PC-9 (cell line): ENCODE data around the gene KIF26B. TPM values are rescaled to one million over a fixed set of nuclear protein-coding genes. Genes with fewer than 3 reads are reported as not detected.

Experiments
- BruUV-seq: library from RNA; stranded (reverse); fragments of 400-500 nt; replicated peaks from 2 replicates; lab custom pipeline; 2021; lab: Mats Ljungman, UMichigan
- CTCF ChIA-PET: fragments of 300-600 bp; sonication (Branson Sonifier 250); formaldehyde crosslinking; loops from one replicate; lab custom pipeline; 2022; ENCODE audit warnings: antibody characterized with exemption; lab: Charles Lee
- POLR2A ChIA-PET: fragments of 300-600 bp; sonication (Branson Sonifier 250); formaldehyde crosslinking; loops from one replicate; lab custom pipeline; 2022; ENCODE audit warnings: antibody characterized with exemption; ENCODE audit not compliant: unreplicated experiment; lab: Charles Lee
- DNase-seq, 2 experiments: peaks; one replicate each; pipeline versions ENCODE4 v3.0.0 to v3.0.0-alpha.2; 2015 to 2022; ENCODE audit warnings: mixed read lengths in 1 of 2
- H2AFZ ChIP-seq: fragments of 200-600 bp; sonication (generic); 2 replicates; pipeline ENCODE4 v1.8.1; 2017; ENCODE audit warnings: antibody characterized with exemption
- H3F3A ChIP-seq: fragments of 200-600 bp; sonication (generic); 2 replicates; pipeline ENCODE4 v1.8.1; 2017; ENCODE audit warnings: antibody characterized with exemption, mild to moderate bottlenecking, low read depth; ENCODE audit not compliant: insufficient read depth
- H3K27ac ChIP-seq: fragments of 200-600 bp; sonication (generic); 2 replicates; pipeline ENCODE4 v1.6.1; 2016; ENCODE audit warnings: mixed run types
- H3K27me3 ChIP-seq: fragments of 200-600 bp; sonication (generic); 2 replicates; pipeline ENCODE4 v1.6.1; 2016; ENCODE audit warnings: low read depth, mixed run types; ENCODE audit not compliant: insufficient read depth
- H3K36me3 ChIP-seq: fragments of 200-600 bp; sonication (generic); 2 replicates; pipeline ENCODE4 v1.6.1; 2016; ENCODE audit warnings: low read depth, mixed run types
- H3K4me1 ChIP-seq: fragments of 200-600 bp; sonication (generic); replicated peaks from 2 replicates; pipeline ENCODE4 v1.6.1; 2016; ENCODE audit warnings: mixed run types; ENCODE audit not compliant: insufficient read depth
- H3K4me2 ChIP-seq: fragments of 200-600 bp; sonication (generic); 2 replicates; pipeline ENCODE4 v1.6.1; 2017; ENCODE audit warnings: mixed run types
- H3K4me3 ChIP-seq: fragments of 200-600 bp; sonication (generic); 2 replicates; pipeline ENCODE4 v1.6.1; 2016; ENCODE audit warnings: mixed run types
- H3K79me2 ChIP-seq: fragments of 200-600 bp; sonication (generic); 2 replicates; pipeline ENCODE4 v1.6.1; 2017; ENCODE audit warnings: low read depth, mixed run types
- H3K9me2 ChIP-seq: fragments of 200-600 bp; sonication (generic); 2 replicates; pipeline ENCODE4 v1.8.1; 2017; ENCODE audit warnings: mild to moderate bottlenecking; ENCODE audit not compliant: insufficient read depth
- H3K9me3 ChIP-seq: fragments of 200-600 bp; sonication (generic); 2 replicates; pipeline ENCODE4 v1.8.1; 2016; ENCODE audit warnings: low read depth; ENCODE audit not compliant: insufficient read depth
- H4K20me1 ChIP-seq: fragments of 200-600 bp; sonication (generic); 2 replicates; pipeline ENCODE4 v1.8.1; 2017; ENCODE audit not compliant: insufficient read depth
- EZH2 ChIP-seq: fragments of 200-600 bp; sonication (generic); IDR thresholded peaks from 2 replicates; pipeline ENCODE4 v1.8.0; 2017; ENCODE audit warnings: antibody characterized with exemption, low read depth
- intact Hi-C: fragments of 100-400 bp; cut with micrococcal nuclease; formaldehyde crosslinking; loops from one replicate; pipeline ENCODE4 v1.10.0; 2022; ENCODE audit not compliant: unreplicated experiment
- total RNA-seq: library from RNA; stranded (reverse); gene quantifications from 2 replicates; pipeline ENCODE4 v1.2.3, GENCODE V29; 2021
- TF ChIP-seq, protein P1 (sequence below): fragments of 200-600 bp; sonication (generic); conservative IDR thresholded peaks from 2 replicates; pipeline ENCODE4 v1.6.1; 2017; ENCODE audit warnings: mixed run types, antibody characterized with exemption, mild to moderate bottlenecking, moderate library complexity

The KIF26B gene
- total RNA-seq, 1 experiment from 2014 or later = 0.11 TPM

DNA sequence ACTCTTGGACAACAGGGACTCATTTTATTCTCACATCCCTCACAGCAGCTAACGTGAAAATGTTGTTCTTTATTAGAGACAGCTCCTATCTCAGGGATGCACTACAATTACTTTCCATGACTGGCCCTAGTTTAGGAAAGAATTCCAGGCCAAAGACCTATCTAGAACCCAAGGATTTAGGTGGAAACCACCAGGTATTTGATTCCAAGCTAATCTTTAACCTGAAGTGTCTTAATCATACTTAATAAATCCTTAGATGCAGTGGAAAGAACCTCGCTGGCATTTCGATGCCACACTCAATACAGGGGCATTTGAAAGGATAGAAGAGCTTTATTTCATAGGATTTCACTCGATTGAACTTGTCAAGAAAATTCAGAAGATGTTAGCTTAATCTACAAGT, 218.3 kb downstream of the KIF26B start:
- ChIA-PET CTCF (no interaction called here), POLR2A (interaction anchor here (0.6 kb wide), 1 partner anchor 27 kb away, joined by 7 read pairs; no protein-coding TSS in a partner anchor)
- H3K4me1 ChIP-seq = no peaks in the 10 kb centered on the region
- no peaks in the 10 kb centered on the region for H3K79me2 ChIP-seq
- no peak overlapping the region for H2AFZ ChIP-seq
- H3F3A ChIP-seq = no peaks in the 10 kb centered on the region
- no peaks in the 10 kb centered on the region for H4K20me1 ChIP-seq
- no peaks in the 10 kb centered on the region for H3K9me2 ChIP-seq
- DNase-seq = no peak
- H3K27me3 ChIP-seq = peaks cover 88% of the 10 kb centered on the region
- H3K27ac ChIP-seq = no peak overlapping the region
- no peak overlapping the region for H3K4me3 ChIP-seq
- H3K4me2 ChIP-seq = no peak overlapping the region
- BruUV-seq = no TSS peak
- no peaks in the 10 kb centered on the region for H3K9me3 ChIP-seq
- TF ChIP-seq EZH2 = no peak
- TF ChIP-seq, protein P1, sequence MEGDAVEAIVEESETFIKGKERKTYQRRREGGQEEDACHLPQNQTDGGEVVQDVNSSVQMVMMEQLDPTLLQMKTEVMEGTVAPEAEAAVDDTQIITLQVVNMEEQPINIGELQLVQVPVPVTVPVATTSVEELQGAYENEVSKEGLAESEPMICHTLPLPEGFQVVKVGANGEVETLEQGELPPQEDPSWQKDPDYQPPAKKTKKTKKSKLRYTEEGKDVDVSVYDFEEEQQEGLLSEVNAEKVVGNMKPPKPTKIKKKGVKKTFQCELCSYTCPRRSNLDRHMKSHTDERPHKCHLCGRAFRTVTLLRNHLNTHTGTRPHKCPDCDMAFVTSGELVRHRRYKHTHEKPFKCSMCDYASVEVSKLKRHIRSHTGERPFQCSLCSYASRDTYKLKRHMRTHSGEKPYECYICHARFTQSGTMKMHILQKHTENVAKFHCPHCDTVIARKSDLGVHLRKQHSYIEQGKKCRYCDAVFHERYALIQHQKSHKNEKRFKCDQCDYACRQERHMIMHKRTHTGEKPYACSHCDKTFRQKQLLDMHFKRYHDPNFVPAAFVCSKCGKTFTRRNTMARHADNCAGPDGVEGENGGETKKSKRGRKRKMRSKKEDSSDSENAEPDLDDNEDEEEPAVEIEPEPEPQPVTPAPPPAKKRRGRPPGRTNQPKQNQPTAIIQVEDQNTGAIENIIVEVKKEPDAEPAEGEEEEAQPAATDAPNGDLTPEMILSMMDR = no peak
- intact Hi-C loops = no loop called here
- no peaks in the 10 kb centered on the region for H3K36me3 ChIP-seq

GRCh38 chr1:245375789-245376460, 221.1 kb downstream of the KIF26B start:
- no peak for TF ChIP-seq EZH2
- TF ChIP-seq, protein P1 = no peak
- no peaks in the 10 kb centered on the region for H4K20me1 ChIP-seq
- no peaks in the 10 kb centered on the region for H3K79me2 ChIP-seq
- no peaks in the 10 kb centered on the region for H3F3A ChIP-seq
- H3K4me2 ChIP-seq = no peak overlapping the region
- H3K4me1 ChIP-seq = no peaks in the 10 kb centered on the region
- intact Hi-C loops = no loop called here
- CTCF ChIA-PET = no interaction called here
- no peak for DNase-seq
- H3K9me2 ChIP-seq = no peaks in the 10 kb centered on the region
- H3K4me3 ChIP-seq = no peak overlapping the region
- no peaks in the 10 kb centered on the region for H3K9me3 ChIP-seq
- no peaks in the 10 kb centered on the region for H3K36me3 ChIP-seq
- no TSS peak for BruUV-seq
- no peak overlapping the region for H2AFZ ChIP-seq
- no peak overlapping the region for H3K27ac ChIP-seq
- POLR2A ChIA-PET = no interaction called here
- peaks cover 65% of the 10 kb centered on the region for H3K27me3 ChIP-seq

DNA sequence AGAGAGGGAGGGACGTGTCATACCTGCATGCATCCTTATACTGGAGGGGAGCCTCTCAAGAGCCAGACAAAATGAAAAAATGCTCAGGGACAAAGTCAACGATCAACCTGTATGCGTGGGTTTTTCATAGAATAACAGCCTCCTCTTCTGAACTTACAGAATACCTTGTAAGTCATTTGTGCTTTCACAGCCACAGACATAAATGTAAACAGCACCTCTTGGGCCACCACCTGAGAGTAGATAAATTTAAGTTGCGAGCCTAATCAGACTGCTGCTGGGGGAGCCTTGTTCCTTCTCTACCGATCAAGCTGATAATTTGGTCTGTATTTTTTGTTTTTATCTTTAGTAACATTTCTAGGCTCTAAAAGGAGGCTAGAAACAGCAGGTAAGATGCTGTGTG, 223.1 kb downstream of the KIF26B start:
- Histone ChIP-seq H4K20me1 (no peaks in the 10 kb centered on the region), H3K4me2 (no peak overlapping the region), H3K79me2 (no peaks in the 10 kb centered on the region), H3K36me3 (no peaks in the 10 kb centered on the region), H3K27me3 (peaks cover 62% of the 10 kb centered on the region), H3K9me2 (no peaks in the 10 kb centered on the region), H3K27ac (no peak overlapping the region), H3K4me1 (no peaks in the 10 kb centered on the region), H3K4me3 (no peak overlapping the region), H2AFZ (no peak overlapping the region), H3F3A (no peaks in the 10 kb centered on the region), H3K9me3 (no peaks in the 10 kb centered on the region)
- no TSS peak for BruUV-seq
- ChIA-PET POLR2A (no interaction called here), CTCF (no interaction called here)
- no peak for DNase-seq
- TF ChIP-seq, protein P1 = no peak
- TF ChIP-seq EZH2 = no peak
- intact Hi-C loops = no loop called here
